HepG2 (cell line): ENCODE measurements around the gene GMNN. TPM values are rescaled to one million over a fixed set of nuclear protein-coding genes. Genes with fewer than 3 reads are reported as not detected.

ENCODE experiments used
- ARHGAP35 ChIP-seq: sonication (generic); formaldehyde crosslinking; IDR thresholded peaks from 2 replicates; pipeline ENCODE4 v1.9.0; 2022; ENCODE audit warnings: mild to moderate bottlenecking, inconsistent platforms, moderate library complexity, missing genetic modification reagents, borderline replicate concordance
- CCAR2 ChIP-seq: fragments of 200-400 bp; formaldehyde crosslinking; optimal IDR thresholded peaks from 2 replicates; pipeline ENCODE3; 2018; ENCODE audit warnings: low read depth, mild to moderate bottlenecking, low read length, moderate library complexity
- HNF1A ChIP-seq, 2 experiments: sonication (generic) in 1 of 2; formaldehyde crosslinking in 1 of 2; IDR thresholded peaks; 2 replicates each; pipeline versions ENCODE4 v1.4.0 to v1.6.1; 2016 to 2020; ENCODE audit warnings: borderline replicate concordance in 1 of 2, low read depth in 1 of 2, mild to moderate bottlenecking in 1 of 2, missing genetic modification reagents in 1 of 2
- HOXA5 ChIP-seq: sonication (generic); formaldehyde crosslinking; IDR thresholded peaks from 2 replicates; pipeline ENCODE4 v1.4.0; 2020; ENCODE audit warnings: missing genetic modification reagents
- JARID2 ChIP-seq: sonication (generic); formaldehyde crosslinking; IDR thresholded peaks from 2 replicates; pipeline ENCODE4 v1.8.1; 2023; ENCODE audit warnings: missing genetic modification reagents, inconsistent platforms; ENCODE audit not compliant: insufficient replicate concordance
- PCBP1 ChIP-seq: fragments of 200-400 bp; formaldehyde crosslinking; IDR thresholded peaks from 2 replicates; pipeline ENCODE4 v1.6.1; 2017; ENCODE audit warnings: mild to moderate bottlenecking, low read depth, low read length, borderline replicate concordance
- RORA ChIP-seq: sonication (generic); formaldehyde crosslinking; IDR thresholded peaks from 2 replicates; pipeline ENCODE4 v1.5.0; 2020; ENCODE audit warnings: mild to moderate bottlenecking, missing genetic modification reagents, moderate library complexity
- RXRB ChIP-seq: IDR thresholded peaks from 2 replicates; pipeline ENCODE4 v1.6.1; 2016; ENCODE audit warnings: borderline replicate concordance, missing genetic modification reagents, missing compliant biosample characterization
- TARDBP ChIP-seq: sonication (generic); formaldehyde crosslinking; IDR thresholded peaks from 2 replicates; pipeline ENCODE4 v1.8.0; 2022; ENCODE audit warnings: mild to moderate bottlenecking, missing genetic modification reagents
- ZHX2 ChIP-seq, 2 experiments: sonication (generic) in 1 of 2; formaldehyde crosslinking in 1 of 2; IDR thresholded peaks; 2 replicates each; pipeline versions ENCODE4 v1.6.1 to v1.9.0; 2014 to 2022; ENCODE audit warnings: antibody characterized with exemption in 1 of 2, borderline replicate concordance in 1 of 2, inconsistent platforms in 1 of 2, low read depth in 1 of 2, missing genetic modification reagents in 1 of 2
- ZNF260 ChIP-seq: sonication (generic); formaldehyde crosslinking; IDR thresholded peaks from 2 replicates; pipeline ENCODE4 v1.4.0; 2020; ENCODE audit warnings: missing genetic modification reagents, low read depth, mild to moderate bottlenecking, borderline replicate concordance
- ZNF382 ChIP-seq: sonication (generic); formaldehyde crosslinking; IDR thresholded peaks from 2 replicates; pipeline ENCODE4 v1.5.0; 2020; ENCODE audit warnings: missing genetic modification reagents, mild to moderate bottlenecking, borderline replicate concordance
- ZNF597 ChIP-seq: sonication (generic); formaldehyde crosslinking; IDR thresholded peaks from 2 replicates; pipeline ENCODE4 v1.5.0; 2020; ENCODE audit warnings: missing genetic modification reagents
- polyA plus RNA-seq, 8 experiments: library from polyadenylated mRNA; depleted of rRNA in 3 of 8; stranded (reverse) in 7 of 8; unstranded in 1 of 8; fragments of >200 nt; fragmentation: Illumina TruSeq in 4 of 8; extraction: Trizol in 4 of 8; gene quantifications; 2 replicates each; pipeline versions ENCODE4 v1.2.1 to v1.2.3, GENCODE V29; 2011 to 2016; ENCODE audit warnings: low read depth in 4 of 8, missing spikeins in 1 of 8, mixed read lengths in 1 of 8; ENCODE audit not compliant: insufficient read depth in 1 of 8
- total RNA-seq, 5 experiments: library from RNA; depleted of rRNA; stranded (reverse); fragments of >200 nt; fragmentation: Illumina TruSeq; extraction: Trizol; gene quantifications; 2 replicates each; pipeline ENCODE4 v1.2.3, GENCODE V29; 2016; ENCODE audit warnings: low read depth in 1 of 5

Gene GMNN
- total and polyA plus RNA-seq, 2 of the 13 experiments (the other 11 are each of a cell fraction or from before 2014, with no cell fraction given), result 61.8 to 154 TPM

GRCh38 chr6:24774696-24775519 is at the start of gene GMNN (continued):
- TF ChIP-seq ZHX2 (IDR thresholded peaks at IDR 0.05; ENCODE audit: low read depth) (peak; percentile 33; the same call in 1 of the 2 replicates), ZHX2 (CRISPR knock-in tag; IDR thresholded peaks at IDR 0.05; ENCODE audit: borderline replicate concordance) (no peak), RXRB (CRISPR knock-in tag) (peak; percentile 6; the same call in 1 of the 2 replicates), HNF1A (IDR thresholded peaks at IDR 0.05; ENCODE audit: low read depth) (0 out of 2 replicates have a peak, but pooled peaks have one; percentile 11), HNF1A (CRISPR knock-in tag; IDR thresholded peaks at IDR 0.05; ENCODE audit: borderline replicate concordance) (peak; percentile 87), ARHGAP35 (CRISPR knock-in tag) (peak; percentile 98), JARID2 (CRISPR knock-in tag) (peak; percentile 89), TARDBP (CRISPR knock-in tag) (peak; percentile 96), ZNF597 (CRISPR knock-in tag) (no peak), ZNF382 (CRISPR knock-in tag) (no peak), ZNF260 (CRISPR knock-in tag) (no peak), CCAR2 (no peak), HOXA5 (CRISPR knock-in tag) (peak; percentile 21; the same call in 1 of the 2 replicates), PCBP1 (peak; percentile 92), RORA (CRISPR knock-in tag) (no peak)
